GM18508 (cell line): ENCODE results near the gene STIP1.
"Not testable (repeated sequence)": the region's sequence is repeated elsewhere in the genome, so short reads cannot be mapped to it uniquely, and the experiment has no call there.

Source experiments
- ATAC-seq: cut with Tn5 transposase; IDR thresholded peaks from one replicate; pipeline ENCODE4 v1.9.1; 2021; ENCODE audit warnings: moderate number of reproducible peaks; ENCODE audit not compliant: insufficient read depth, unreplicated experiment

STIP1 gene

GRCh38 chr11:64234647-64235379 is 48.8 kb downstream of the STIP1 start:
- ATAC-seq, result no peak

DNA sequence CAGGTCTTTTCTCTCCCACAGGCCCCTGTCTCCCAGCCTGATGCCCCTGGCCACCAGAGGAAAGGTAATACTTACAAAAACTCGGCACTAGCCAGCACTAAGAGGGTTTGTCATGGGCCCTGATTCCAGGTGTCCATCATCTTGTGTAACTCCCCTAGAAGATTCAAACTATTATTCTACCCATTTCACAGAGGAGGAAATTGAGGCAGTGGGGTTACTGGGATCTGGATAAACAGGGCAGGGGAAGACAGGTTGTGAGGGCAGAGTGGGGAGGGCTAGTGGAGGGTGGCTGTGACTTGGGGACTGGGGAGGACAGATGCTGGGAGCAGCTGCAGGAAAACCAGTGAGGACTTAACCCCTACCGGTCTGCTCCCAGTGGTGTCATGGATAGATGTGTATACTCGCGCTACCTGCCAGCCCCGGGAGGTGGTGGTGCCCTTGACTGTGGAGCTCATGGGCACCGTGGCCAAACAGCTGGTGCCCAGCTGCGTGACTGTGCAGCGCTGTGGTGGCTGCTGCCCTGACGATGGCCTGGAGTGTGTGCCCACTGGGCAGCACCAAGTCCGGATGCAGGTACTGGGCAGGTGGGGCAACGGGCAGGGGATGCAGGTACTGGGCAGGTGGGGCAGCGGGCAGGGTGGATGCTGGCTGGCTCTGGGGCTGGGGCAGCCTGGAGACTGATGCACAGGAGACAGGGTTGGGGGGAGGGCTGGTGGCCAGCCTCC is 49.6 kb downstream of the STIP1 start:
- ATAC-seq, result no peak

DNA sequence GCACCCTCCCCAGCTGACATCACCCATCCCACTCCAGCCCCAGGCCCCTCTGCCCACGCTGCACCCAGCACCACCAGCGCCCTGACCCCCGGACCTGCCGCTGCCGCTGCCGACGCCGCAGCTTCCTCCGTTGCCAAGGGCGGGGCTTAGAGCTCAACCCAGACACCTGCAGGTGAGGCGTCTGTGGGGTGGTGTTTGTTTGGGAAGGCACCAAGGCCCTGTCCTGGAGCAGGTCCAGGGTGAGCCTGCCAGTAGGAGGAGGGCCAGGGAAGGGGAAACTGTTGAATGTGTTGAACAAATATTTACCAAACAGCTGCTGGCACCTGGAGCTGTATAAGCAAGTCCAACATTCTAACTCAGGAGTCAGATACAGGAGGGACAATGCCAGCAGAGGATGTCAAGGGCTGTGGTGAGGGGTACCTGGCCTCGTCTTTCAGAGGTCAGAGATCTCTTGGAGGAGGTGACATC is 51.5 kb downstream of the STIP1 start:
- ATAC-seq, result no peak

DNA sequence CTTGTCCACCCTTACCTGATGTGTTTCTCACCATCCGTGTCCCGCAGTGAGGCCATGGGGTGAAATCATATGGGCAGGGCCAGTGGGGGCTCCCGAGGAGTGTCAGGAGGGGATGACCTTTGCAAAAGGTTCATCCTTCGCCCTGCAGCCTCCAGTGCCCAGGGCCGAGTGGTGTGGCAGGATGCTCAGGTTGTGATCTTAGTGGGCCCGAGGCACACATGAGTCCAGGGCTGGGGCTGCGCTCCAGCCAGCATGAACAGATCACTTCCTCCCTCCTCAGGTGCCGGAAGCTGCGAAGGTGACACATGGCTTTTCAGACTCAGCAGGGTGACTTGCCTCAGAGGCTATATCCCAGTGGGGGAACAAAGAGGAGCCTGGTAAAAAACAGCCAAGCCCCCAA is 52.1 kb downstream of the STIP1 start:
- no peak for ATAC-seq

DNA sequence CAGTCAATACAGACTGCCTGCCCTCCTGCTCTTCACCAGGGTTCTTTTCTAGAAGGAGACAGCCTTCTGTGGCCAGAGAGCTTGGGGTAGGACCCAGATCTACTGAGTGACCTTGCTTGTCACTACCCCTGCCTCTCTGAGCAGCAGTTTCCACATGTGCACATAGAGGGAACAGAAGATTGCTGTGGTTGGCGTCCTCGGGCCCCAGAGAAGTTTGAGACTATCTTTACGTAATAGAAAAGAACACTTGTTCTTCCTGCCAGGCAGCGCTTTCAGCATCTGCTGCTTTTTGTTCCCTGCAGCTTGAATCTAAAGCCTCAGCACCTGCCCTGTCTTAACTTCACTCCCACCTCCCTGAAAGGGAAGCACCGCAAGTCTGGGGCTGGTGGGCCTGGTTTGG is 53.0 kb downstream of the STIP1 start:
- no peak for ATAC-seq

GRCh38 chr11:64239662-64240434 is 53.9 kb downstream of the STIP1 start:
- no peak for ATAC-seq

DNA sequence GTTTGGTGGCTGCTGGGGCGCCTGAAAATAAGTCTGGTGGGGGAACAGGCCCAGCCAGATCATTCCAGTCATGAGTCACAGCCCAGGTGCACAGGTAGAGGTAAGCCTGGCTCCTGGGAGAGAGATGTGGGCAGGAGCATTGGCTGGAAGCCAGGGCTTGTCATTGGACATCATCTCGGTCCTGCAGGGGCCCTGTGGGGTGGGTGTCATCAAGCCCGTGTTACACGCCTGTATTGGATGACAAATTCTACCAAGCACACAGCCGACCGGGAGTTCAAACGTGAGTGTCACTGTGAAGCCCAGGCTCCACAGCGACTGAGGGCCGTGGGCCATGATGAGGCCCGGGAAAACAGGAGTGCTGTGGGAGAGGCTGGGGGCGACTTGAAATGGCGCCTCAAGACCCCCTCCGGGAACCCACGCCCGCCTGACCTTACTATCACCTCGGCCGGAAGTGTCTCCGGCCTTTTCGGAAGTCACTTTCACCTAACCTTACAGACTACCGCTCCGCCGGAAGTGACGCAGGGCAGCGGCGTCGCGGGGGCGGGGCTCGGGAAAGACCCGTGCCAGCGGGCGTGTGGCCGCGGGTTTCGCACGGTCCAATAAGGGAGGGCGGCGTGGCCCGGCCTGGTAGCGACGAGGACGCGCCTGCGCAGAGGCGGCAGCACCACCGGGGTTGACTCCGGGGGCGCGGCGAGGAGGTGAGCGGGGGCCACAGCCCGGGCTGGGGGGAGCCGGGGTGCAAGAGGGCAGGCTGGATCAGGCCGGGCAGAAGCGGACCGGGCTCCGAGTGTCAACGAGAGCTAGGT is 54.7 kb downstream of the STIP1 start, which contains the start of gene FKBP2:
FKBP2 (plus strand) TSS at position 661 of the 806 bp plus-strand sequence. CDS start 1,293 bp downstream, outside the sequence.
- peak; percentile 38 for ATAC-seq

DNA sequence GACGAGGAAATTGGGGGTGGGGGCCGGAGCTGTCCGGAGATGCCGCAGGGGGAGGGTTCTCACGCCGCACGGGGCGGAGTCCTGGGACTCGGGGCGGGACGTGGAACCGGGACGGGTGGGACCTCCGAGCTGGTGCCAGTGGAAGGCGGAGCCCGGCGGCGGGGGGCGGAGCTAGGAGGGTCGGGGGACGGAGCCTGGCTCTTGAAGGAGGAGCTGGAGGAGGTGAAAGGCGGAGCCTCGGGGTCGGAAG is 55.2 kb downstream of the STIP1 start:
- peak; percentile 34 for ATAC-seq

DNA sequence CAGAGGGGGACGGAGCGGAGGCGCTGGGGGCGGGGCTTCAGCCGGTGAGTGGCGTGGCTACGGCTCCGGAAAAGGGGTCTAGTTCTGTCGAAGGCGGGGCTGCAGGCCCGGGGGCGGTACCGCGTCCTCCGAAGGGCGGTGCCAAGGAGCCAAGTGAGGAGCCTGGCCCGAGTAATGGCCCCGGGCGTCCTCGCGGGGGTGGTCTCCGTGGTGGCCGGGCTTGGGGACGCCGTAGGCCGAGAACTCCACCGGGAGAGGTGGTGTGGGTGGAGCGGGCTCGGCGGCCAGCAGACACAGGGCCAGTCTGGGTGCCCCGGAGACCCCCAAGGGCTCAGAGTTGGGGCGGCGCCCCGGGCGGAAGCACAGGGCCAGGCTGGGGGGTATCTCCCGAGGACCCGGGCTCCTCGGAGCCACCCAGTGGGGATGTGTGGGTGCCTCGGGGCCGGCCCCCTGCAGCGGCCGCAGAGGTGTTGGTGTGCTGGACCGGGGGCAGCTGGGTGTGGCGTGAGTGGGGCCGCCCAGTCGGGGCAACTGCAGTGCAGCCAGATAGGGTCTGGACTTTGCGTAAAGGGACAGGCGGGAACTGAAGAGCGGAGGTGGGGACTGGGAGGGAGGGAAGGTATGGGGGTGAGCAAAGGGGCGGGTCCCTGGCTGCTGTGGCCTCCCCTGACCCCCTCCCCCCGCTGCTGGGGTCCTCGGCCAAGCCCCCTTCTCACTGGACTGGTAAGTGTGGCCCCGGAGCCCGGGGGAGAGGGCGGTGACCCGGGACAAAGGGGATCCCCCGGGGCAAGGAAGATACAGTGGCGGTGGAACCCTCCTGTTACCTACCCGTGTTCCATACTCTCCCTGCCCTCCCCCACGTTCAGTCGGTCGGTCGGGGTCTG is 55.8 kb downstream of the STIP1 start:
- ATAC-seq, result peak; percentile 37

DNA sequence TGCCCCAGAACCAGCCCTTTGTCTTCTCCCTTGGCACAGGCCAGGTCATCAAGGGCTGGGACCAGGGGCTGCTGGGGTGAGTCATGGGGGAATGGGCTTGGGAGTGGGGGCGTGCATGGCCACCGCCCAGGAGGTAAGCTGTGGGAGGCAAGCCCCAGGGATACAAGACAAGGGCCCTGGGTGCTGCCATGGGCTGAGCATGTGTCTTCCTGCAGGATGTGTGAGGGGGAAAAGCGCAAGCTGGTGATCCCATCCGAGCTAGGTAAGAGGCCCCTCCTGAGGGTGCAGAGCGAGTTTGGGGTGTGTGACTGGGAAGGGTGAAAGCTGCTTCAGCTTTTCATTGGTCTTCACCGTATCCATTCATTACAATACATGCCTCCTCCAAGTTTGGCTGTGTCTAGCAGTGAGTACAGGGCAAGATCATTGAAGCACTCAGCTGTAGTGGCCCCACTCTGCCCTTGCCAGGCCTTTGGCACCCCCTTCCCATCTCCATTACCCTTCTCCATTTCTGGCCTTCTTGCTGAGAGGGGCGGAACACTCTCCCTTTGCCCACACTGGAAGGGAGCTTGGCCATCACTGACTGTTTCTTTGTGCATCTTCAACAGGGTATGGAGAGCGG is 57.4 kb downstream of the STIP1 start:
- ATAC-seq, result no peak

- ATAC-seq, result no peak
These were observed 58.1 kb downstream of the STIP1 start for GRCh38 chr11:64244107-64244506.

DNA sequence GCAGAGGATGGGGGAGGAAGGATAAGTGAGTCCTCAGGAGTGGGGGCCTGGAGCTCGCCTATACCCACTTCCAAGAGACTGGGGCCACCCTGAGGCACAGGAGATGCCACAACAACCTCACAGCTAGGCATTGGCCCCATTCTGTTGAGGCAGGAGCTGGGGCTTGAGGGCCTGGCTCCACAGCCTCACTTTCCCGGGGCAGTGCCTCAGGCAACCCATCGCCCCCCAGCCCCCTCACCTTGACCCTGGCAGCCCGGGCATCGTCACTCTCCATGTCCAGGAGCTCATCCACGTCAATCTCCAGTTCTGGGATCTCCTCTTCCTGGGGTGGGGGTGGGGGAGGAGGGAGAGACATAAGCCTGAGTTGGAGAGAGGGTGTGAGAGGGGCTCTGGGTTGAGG is 59.0 kb downstream of the STIP1 start:
- no peak for ATAC-seq

- no peak for ATAC-seq
These were observed 59.4 kb downstream of the STIP1 start for GRCh38 chr11:64245401-64245796.

DNA sequence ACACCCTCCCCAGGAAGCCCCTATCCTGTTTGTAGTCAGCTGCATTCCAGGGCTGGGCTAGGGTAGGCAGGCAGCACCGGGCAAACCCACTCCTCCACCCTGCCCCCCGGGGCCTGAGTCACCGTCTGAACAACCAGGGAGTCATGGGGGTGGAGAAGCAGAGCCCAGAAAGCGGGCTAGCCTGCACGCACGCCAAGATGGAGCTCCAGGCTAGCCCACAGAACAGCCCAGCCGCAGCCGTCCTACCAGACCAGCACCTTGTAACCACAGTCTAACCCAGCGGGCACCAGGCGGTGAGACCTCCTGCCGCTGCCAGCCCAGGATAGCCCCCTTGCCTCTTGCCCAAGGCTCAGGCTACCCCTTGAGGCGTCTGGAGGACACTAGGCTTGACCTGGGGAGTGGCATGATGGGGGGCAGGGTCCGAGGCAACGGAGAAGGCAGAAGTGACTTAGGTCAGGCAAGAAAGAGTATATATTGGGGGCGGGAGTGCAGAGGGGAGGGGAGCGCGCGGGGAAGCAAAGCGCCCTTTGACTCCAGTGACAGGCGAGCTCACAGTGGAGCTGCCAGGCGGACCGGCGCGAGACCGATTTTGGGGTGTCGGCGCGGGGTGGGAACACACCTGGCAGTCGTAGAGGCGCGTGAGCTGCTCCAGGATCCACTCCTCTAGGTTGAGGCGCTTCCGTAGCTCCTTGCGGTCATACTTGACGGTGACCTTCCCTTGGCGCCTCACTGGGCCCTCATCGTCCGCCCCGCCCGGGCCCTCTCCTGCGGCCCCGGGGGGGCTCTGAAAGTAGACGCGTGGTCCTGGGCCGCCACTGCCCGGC is 60.0 kb downstream of the STIP1 start:
- no peak for ATAC-seq

DNA sequence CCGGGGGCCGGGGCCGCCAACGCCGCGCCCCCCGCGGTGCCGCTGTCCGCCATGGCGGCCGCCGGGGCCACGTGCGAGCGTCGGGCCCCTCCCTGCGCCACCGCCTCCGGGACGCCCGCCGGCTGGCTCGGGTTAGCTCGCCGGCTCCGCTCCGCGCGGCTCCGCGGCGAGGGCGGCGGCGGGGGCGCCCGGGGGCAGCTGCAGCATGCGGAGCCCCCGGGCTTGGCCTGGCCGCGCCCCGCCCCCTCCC is 60.6 kb downstream of the STIP1 start:
- ATAC-seq, result not testable (repeated sequence)

- no peak for ATAC-seq
These were observed 61.1 kb downstream of the STIP1 start, which contains the start of gene PPP1R14B for GRCh38 chr11:64246871-64247728. Gene PPP1R14B (minus strand): TSS chr11:64246943. CDS start chr11:64246673, 270 bp downstream.

DNA sequence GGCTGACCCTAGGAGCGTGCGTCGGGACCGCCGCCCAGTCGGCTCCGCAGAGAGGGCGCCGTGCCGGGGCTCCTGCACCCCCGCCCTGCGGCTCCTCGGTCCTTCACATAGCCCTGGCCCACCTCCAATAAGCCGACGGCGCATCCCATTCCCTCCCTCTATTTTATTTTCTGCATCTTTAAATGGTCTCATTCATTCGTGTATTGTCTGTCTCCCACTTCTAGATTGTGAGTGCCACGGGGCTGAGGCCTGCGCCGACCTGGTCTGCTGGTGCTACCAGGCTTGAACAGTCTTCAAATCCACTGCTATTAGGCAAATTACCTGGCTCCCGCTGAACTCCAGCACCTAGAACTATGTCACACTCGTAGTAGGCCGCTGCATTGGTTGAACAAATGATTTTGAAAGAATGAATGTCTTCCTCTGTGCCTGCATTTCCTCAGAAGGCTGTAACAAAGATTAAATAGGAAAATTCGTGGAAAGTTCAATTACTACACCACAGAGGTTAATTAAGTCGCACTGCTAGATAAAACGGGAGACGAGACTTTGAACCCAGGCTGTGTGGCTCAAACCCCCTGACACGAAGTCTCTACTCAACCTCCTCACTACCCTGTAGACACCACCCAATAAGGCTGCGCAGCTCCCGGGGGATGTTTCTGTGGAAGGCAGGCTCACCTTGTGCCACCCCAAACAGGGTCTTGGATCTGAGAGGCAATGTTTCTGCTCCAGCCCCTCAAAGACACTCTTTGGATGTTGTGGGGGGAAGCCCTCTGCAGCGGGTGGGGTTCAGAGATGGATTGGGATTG is 62.0 kb downstream of the STIP1 start:
- no peak for ATAC-seq
